HG03175 (cell line): ENCODE data around the gene TPRN.

Experiments
- ATAC-seq: cut with Tn5 transposase; IDR thresholded peaks from one replicate; pipeline ENCODE4 v1.9.1; 2021; ENCODE audit warnings: mild to moderate bottlenecking, moderate library complexity; ENCODE audit not compliant: unreplicated experiment

The TPRN gene

DNA sequence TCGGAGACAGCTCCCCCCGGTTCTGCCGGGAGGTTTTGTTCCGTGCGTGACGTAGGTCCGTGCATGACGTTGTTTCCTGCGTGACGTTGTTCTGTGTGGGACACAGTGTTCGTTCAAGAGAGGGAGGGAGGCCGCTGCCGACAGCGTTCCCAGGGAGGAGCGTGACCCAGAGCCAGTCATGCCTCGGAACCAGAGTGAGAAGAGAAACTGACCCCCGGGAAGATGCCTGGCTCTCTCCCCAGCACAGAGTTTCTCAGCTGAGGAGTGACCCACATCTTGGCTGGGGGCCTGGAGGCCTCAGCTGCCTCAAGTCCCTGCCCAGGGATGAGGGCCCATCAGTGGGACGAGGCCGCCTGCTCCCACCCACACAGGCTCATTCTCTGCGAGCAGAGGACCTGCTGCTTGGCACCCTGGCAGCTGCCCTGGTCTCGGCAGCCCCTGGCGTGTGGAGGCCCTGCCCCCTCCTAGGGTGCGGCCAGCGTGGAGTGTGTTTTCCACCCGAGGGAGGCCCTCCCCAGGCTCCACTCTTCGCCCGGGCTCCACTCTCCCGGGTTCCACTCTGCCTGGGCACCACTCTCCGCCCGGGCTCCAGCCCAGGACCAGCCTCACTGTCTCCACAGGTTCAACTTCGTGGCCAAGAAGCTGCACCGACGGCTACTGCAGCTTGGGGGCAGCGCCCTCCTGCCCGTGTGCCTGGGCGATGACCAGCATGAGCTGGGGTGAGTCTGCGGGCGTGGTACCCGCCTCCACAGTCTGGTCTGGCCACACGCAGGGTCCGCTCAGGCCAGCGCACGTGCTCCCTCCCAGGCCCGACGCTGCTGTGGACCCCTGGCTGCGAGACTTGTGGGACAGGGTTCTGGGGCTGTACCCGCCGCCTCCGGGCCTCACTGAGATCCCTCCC, 12.9 kb upstream of the TPRN start:
- ATAC-seq = no peak

DNA sequence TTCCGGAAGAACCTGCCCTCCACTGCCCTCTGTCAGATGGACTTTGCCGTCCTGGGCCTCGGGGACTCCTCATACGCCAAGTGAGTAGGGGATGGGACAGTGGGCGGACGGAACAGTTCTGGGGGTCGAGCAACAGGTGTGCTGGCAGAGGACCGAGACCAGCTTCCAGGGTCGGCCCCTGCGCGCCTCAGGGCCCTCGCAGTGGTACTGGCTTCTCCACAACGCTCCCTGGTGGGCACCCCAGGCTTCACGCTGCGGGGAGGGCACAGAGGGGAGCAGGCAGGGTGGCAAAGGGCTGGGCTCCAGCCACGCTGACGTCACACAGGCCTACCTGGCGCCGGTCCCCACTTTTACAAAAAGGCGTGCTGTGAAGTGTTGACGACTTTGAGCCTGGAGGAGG, 12.0 kb upstream of the TPRN start:
- ATAC-seq = no peak

DNA sequence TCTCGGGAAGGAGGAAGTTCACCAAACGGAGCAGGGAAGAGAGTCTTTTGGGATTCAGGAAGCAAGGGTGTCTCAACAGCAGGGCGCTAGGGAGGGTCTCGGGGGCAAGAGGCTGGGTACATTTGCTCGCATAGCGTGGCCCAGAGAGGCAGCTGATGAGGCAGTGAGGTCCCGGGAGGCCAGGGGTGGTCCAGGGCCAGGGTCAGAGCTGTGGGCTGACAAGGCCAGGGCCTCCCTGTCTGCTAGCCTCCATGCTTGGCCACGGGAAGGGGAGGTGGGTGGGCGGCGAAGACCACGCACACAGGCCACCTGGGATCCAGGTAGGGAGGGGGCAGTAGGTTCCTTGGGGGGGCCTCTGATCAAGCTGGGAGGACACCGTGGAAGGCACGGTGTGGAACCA, 11.0 kb upstream of the TPRN start:
- ATAC-seq = no peak

- no peak for ATAC-seq
These were observed 6.1 kb upstream of the TPRN start for GRCh38 chr9:137206602-137207001.

DNA sequence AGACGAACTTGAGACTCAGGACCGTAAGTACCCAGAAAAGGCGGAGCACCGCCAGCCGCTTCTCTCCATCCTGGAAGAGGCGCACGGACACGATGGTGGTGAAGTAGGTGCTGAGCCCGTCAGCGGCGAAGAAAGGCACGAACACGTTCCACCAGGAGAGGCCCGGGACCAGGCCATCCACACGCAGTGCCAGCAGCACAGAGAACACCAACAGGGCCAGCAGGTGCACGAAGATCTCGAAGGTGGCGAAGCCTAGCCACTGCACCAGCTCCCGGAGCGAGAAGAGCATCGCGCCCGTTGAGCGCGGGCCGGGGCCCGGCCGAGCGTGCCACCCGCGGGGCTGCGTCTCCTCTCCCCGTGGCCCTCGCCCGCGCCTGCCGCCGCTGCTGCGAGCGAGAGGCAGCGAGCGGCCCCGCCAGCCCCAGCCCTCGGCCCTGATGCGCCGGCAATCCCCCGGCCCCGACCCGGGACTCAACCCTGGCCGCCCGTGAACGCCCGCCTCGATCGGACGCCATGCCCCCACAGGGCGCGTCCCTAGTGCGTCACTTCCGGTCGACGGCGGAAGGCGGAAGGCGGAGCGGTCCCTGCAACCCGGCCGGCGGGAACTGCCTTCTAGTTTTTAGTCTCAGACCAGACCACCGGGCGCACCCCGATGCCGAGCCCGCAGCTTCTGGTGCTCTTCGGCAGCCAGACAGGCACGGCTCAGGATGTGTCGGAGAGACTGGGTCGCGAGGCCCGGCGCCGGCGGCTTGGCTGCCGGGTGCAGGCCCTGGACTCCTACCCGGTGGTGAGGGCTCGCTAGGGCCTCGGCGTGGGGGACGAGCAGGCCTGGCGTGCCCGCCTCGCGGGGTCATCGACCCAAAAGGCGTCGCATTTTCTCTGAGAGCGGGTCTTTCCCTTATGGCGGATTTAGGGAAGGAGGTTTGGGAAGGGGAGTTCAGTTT, 4.9 kb upstream of the TPRN start, which contains the start of the genes NDOR1 and TMEM203:
Gene NDOR1, plus strand, starts transcription at position 575 of the 944 bp plus-strand sequence. Its CDS starts 78 bp downstream, at position 653.
Gene TMEM203, minus strand, starts transcription at position 523 of the 944 bp plus-strand sequence. Its CDS starts 234 bp downstream, at position 289.
- ATAC-seq = peak; percentile 52

DNA sequence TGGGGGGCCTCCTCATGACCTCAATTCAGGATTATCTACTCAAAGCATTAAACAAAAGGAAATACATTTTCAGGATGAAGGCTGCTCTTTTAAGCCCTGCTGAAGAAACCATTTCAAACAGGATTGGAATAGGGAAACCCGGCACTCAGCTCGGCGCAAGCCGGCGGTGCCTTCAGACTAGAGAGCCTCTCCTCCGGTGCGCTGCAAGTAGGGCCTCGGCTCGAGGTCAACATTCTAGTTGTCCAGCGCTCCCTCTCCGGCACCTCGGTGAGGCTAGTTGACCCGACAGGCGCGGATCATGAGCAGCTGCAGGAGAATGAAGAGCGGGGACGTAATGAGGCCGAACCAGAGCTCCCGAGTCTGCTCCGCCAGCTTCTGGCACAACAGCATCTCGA, 4.2 kb upstream of the TPRN start:
- no peak for ATAC-seq

- ATAC-seq = no peak
These were observed 2.4 kb upstream of the TPRN start for GRCh38 chr9:137202966-137203365.

- no peak for ATAC-seq
These were observed 796 bp upstream of the TPRN start for GRCh38 chr9:137201205-137201868.

DNA sequence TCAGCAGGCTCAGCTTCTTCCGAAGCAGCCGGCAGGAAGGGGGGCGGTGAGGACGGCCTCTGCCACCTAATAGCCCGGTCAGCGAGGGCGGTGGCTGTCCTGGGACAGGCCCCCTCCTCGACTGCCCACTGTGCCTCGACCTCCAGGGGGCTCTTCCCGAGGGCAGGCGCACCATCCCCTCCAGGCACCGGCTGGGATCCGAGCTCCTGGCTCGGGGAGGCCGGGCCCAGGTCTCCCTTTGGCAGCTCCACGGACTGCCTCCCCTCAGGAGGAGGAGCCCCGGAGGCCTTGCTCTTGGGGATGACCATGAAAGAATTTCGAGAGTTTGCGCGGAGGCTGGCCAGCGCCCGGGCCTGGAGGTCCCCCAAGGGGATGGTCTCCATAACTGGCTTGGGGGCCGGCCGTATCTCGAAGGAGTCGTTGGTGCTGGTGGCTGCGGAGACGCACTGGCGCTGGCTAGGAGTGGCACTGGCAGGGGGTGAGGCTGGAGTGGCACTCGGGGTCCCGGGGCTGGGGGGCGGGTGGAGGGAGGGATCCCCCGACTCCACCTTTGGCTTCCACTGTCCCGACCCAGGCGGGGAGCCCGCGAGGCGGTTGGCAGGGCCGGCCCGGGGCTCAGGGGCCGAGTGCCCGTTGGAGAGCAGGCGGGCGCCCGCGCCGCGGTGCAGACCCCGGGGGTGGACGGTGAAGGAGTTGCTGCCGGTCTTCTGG, 975 bp downstream of the TPRN start:
- no peak for ATAC-seq

- no peak for ATAC-seq
These were observed 1.6 kb downstream of the TPRN start for GRCh38 chr9:137198902-137199283.

GRCh38 chr9:137198051-137198901, 2.3 kb downstream of the TPRN start:
- ATAC-seq = no peak

DNA sequence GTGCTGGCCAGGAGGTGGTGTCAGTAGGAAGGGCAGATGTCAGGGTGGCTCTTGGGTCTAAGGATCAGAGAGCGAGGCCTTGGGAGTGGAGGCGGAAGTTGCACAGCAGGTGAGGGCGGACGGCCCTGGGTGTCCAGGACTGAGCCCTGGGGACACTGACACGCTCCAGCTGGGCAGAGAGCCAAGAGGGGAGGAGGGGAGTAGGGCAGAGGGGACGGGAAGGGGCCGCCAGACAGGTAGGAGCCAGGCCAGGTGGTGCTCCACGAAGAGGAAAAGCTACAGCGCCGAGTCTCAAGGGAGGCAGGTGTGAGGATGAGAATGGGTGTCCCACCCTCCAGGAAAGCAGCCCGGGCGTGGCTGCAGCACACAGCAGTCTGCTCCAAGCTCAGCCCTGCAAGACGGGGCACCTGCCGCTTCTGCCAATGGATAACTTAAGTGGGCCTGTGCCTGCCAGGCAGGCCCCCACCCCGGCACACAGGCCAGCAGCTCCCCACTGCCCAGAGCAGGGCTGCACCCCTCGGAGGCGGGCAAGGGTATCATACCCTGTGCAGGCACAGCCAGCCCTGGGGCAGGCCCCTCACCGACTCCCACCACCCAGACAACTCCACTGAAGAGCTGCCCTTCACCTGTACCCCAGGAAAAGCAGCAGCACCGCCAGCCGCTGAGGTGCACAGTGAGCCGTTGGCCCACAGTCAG, 4.9 kb downstream of the TPRN start:
- ATAC-seq = no peak

DNA sequence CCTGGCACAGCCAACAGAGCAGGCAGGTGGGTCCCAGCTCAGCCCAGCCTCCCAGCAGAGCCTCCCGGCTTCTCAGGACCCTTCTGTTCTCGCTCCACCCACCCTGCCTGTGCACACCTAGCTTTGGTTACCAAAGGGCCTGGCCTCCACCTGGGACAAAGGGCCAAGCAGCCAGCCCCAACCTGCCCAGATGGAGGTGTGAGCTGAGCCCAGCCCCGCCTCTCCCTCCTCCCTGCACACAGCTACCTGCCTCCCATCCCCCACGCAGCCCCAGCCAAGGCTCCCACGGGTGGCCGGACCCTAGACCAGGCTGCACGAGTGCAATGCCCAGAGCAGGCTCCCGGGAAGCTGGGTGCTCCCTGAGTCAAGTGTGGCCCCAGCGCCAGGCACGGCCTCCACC, 5.6 kb downstream of the TPRN start:
- ATAC-seq = no peak

DNA sequence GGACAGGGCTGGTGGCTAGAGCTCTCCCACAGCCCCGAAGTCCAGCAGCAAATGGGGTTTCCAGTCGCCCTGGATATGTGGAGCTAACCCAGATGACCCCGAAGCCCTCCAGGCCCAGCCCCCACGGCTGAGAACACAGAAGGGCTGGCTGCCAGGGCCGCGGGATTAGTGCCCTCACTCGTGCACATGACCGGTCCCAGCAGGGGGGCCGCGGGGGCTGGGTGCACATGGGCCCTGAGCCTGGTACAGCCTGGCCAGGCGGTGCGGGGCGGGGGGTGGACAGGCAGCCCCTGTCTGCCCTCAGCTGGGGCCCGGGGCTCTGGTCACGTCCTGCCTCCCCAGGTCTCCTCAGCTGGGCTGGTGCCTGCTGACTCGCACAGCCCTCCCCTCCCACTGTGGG, 6.2 kb downstream of the TPRN start:
- no peak for ATAC-seq

- ATAC-seq = no peak
These were observed 6.8 kb downstream of the TPRN start for GRCh38 chr9:137193771-137194170.

DNA sequence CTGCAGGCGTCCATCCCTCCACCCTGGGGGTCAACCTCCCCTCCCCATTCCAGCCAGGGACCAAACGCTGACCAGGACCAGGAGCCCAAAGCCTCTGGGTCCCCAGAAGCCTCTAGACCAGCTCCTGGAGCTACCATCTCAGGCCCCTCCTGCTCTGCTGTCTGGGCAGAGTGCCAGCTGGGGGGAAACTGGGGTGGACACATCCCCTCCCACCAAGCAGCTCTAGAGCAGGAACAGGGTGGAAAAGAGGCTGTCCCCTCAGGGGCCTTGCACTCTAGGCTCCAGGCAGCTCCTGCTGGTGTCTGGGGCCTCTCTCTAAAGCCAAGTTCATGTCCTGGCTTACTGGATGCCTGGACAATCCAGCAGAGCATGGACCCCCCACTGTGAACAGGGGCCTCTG, 7.7 kb downstream of the TPRN start:
- no peak for ATAC-seq

GRCh38 chr9:137192448-137192780, 8.1 kb downstream of the TPRN start:
- no peak for ATAC-seq

- no peak for ATAC-seq
These were observed 8.7 kb downstream of the TPRN start for GRCh38 chr9:137191691-137192447.
